Measurements from ENCODE around the gene TGM5. TPM values are rescaled to one million over a fixed set of nuclear protein-coding genes. Genes with fewer than 3 reads are reported as not detected.
"Not testable (repeated sequence)": the region's sequence is repeated elsewhere in the genome, so short reads cannot be mapped to it uniquely, and the experiment has no call there.

Gene TGM5
- total RNA-seq, 1 experiment from 2014 or later: not detected

DNA sequence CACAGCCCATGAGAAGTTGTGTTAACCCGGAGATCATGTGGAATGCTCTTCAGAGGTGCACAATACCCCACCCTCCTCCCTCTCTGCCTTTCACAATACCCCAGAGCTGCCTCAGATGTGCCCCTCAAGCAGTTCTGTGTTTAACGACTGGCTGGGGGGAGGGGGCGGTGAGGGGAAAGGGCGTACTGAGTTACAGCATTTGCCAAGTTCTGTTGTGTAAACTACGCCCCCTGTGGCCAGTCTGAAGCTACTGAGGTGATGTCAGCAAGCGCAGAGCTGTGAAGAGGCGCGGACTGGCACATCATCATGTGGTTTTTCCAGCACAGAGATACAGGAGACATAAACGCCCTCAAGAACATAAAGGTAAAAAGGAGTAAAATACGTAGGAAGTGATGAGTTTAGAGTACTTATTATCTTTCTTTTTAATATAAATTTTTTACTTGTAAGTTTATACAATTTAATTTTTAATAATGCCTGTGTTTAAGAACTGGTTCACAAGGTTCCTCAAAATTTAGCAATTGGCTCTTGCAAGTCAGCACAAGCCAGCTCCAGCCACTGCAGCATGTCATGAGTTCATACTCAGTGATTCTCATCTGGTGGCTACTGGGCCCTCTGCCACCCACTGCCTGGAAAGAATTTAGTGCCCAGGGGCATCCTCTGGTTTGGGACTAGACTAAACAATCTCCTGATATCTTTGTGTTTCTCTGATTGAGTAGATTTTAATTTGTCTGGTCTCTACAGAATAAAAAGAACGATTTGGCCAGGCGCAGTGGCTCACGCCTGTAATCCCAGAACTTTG is 47.6 kb downstream of the TGM5 start:
- peak; percentile 87 for DNase-seq (ENCODE audit: low spot score)

- peak; percentile 40 for DNase-seq (ENCODE audit: low spot score)
These were observed 50.8 kb downstream of the TGM5 start for GRCh38 chr15:43215961-43216360.

GRCh38 chr15:43214592-43215295 is 52.0 kb downstream of the TGM5 start:
- DNase-seq (ENCODE audit: low spot score): no peak

- no peak for DNase-seq (ENCODE audit: low spot score)
These were observed 52.6 kb downstream of the TGM5 start for GRCh38 chr15:43214169-43214568.

DNA sequence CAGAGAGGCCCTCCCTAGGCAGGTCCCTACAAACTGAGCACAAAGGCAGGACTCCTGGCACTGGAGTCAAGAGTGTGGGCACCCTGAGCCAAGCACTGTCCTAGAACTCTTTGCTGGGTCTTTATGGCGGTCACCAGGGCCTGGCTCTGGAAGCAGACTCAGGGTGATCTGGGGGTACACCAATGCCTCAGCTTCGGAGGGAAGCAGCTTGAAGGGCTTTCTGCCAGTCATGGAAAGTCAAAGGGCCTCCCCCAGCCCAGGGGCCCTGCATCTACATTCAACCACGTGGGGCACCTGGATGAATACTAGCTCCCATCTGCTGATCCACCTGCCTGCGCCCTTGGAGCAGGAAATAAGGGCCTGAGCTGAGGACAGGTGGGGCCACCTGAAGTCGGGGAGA is 53.3 kb downstream of the TGM5 start:
- DNase-seq (ENCODE audit: low spot score): no peak

GRCh38 chr15:43212951-43213350 is 53.8 kb downstream of the TGM5 start:
- no peak for DNase-seq (ENCODE audit: low spot score)

DNA sequence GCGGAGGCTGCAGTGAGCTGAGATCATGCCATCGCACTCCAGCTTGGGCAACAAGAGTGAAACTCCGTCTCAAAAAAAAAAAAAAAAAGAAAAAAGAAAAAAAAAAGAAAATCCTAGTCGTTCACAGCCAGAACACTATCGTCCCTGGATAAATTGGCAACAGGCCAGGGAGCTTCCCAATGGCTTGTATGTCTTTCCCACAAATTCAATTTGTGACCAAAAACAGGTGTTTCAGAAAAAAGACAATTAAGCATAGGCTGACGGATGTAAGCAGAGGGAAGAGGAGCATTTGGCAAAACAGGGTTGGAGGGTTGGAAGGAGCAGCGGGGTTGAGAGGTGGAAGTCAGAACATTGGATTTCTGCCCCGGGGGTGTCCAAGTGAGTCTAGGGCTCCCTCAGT is 54.4 kb downstream of the TGM5 start:
- DNase-seq (ENCODE audit: low spot score): no peak

DNA sequence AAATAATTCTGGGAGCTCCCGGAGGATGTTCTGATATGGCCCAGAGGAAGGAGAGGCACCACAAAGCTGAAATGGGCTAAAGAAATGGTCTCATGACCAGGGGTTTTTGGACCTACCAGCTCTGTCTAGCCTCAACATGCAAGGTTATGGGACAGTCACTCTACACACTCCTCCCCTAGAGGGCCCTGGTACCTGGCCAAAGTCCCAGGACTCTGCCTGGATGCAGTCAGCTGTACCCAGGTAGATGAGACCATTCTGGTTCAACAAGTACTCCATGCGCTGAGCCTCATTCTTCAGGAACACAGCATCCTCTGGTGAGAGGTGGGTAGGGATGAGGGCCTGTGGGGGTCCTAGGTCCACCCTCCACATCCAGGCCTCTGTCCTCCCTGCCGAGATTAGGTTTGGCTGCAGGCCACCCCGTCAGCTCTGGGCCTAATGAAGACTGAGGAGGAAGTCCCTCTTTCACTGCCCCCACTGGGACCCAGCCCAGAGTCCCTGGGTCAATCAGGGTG is 55.4 kb downstream of the TGM5 start:
- no peak for DNase-seq (ENCODE audit: low spot score)

DNA sequence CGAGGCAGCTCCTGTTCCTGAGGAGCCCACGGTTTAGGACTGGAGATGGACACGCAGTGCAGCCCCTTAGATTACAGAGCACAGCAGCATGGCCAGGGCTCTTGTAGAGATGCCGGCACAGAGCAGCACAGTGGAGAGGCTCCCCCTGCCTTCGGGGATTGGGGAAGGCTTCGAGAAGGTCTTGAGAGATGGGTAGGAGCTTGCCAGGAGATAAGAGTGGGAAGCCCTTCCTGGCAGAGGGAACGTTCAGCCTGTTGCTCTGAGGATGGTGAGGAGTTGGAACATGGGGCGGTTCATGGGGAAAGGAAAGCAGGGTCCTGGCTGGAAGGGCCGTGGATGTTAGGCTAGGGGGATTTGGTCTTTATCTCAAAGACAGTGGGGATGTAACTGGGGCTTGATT is 55.9 kb downstream of the TGM5 start:
- DNase-seq (ENCODE audit: low spot score): no peak

DNA sequence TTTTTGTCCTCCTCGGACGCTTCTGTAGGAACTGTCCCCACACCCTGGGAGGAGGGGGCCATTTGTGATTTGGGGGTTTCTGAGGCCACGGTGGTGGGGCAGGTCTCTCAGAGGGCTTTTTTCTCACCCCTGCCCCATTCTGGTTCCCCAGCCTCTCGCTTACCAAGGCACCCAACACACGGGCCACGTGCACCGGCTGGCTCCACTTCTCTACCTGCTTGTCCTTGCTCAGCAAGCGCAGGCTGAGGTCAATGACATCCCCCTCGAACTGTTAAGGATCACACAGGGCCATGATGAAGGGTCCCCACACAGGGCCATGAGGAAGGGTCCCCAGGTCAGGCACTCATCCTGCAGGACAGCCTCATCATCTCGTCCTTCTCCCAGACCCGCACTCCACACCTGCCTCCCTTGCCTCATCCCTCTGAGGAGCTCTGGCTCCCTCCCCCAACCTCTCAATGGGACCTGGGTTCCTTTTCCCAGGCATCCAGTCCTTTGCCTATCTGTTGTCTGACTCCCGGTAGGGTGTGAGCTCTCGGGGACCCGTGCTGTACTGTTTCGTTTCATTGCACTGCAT is 56.5 kb downstream of the TGM5 start:
- DNase-seq (ENCODE audit: low spot score): no peak

DNA sequence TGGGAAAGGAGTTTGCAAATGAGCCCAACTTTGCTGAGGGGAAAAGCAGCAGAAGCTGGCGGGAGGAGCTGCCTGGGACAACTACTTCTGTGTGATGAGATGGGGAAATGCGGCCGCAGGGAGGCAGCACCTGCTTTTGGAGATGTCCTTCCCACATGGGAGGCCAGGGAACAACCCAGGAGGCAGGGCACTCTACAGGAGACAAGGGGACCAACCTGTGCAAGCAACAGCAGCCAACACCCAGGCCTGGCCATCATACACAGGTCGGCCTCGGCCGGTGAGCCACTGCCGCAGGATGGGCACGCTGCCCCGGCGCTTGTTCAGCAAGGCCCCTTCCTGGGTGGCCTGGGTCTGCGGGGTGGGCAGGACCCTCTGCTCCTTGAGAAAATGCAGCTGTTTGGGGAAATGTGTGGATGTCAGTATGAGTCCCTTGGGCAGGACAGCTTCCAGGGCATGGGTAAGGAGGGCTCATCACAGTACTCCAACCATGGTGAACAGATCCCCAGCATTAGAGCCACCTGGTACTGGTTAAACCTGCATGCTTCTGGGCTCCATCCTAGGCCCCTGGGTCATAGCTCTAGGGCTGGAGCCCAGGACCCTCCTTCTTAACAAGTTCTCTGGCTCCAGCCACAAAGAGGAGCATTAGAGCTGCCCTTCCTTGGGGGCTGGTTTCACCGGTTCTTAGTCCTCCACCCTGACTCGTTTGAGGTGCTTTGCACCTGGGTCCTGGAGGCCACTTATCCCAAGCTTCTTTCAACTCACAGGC is 57.5 kb downstream of the TGM5 start:
- no peak for DNase-seq (ENCODE audit: low spot score)

DNA sequence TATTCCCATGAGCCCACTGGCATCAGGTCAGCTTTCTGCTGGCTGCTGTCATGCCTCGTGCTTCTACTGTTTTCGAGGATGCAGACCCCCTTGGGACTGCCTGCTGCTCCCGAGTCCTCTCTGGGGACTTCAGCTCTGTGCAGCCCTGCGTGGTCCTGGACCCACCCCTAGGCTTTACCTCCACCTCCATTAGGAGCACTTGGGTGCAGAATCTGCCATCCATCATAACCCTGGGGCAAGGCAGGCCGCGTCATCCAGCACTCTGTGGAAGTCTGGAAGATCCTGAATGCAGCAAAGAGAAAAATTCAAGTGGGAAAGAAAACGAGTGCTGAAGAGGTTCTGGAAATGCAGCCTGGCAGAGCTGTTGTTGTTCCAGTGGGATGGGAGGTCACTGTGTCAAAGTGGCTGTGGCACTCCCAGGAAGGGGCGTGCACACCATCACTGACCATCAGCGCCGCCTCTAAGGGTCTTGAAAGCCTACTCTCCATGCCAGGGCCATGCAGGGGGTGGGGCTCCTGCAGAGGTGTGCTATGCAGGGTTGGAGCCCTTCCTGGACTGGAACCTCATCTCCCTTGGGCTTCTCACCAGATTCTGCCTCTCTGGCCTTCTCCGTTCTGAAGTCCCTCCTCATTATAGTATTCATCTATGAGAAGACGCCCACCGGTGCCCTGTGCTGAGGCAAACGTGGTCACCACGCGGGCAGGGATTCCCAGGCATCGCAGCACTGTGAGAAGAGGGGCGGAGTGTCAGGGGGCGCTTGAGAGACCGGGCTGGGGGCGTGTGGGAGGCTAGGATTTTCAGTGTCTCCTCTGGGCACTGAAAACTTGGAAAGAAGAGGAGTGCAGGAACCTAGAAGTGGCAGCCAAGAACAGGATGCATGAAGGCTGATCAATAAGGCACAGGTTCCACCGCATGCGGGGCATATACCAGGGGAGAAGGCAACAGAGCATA is 58.4 kb downstream of the TGM5 start:
- DNase-seq (ENCODE audit: low spot score): no peak

- no peak for DNase-seq (ENCODE audit: low spot score)
These were observed 59.7 kb downstream of the TGM5 start for GRCh38 chr15:43207024-43207423.

GRCh38 chr15:43206054-43206453 is 60.7 kb downstream of the TGM5 start:
- DNase-seq (ENCODE audit: low spot score): no peak

DNA sequence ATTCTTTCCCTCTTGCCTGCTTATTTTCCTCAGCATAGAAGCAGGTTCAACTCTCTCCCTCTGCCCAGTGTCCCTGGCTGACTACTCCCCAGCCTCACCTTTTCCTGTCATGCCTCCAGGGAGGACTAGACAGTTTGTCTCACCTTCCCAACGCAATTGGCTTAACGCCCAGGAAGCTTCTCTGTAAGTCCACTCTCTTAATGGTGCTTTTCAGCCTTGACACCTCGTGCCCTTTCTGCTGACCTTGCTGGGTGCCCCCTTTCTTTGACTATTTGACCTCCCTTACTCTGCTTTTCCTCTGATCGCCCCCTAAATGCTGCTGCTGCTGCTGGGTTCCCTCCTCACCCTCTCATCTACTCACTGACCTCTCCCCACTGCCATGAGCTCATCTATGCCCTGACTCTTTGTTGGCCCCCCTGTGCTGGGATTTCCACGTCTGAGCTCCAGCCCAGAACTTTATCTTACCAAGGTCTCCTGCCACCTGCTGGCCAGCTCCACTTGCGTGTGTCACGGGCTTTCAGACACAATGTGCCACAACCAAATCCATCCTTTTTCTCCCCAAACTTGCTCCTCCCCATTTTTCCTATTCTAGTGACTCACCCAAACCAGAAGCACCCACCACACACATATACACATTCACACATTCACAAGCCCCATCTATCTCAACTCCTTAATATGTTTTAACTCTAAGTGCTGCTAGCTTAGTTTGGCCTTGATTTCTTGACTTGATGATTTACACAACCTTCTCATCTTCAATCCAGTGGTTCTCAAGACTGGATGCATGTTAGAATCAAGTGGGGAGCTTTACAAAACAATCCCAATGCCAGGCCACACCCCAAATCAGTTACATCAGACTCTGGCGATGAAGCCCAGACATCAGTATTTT is 62.5 kb downstream of the TGM5 start:
- peak; percentile 63 for DNase-seq (ENCODE audit: low spot score)

DNA sequence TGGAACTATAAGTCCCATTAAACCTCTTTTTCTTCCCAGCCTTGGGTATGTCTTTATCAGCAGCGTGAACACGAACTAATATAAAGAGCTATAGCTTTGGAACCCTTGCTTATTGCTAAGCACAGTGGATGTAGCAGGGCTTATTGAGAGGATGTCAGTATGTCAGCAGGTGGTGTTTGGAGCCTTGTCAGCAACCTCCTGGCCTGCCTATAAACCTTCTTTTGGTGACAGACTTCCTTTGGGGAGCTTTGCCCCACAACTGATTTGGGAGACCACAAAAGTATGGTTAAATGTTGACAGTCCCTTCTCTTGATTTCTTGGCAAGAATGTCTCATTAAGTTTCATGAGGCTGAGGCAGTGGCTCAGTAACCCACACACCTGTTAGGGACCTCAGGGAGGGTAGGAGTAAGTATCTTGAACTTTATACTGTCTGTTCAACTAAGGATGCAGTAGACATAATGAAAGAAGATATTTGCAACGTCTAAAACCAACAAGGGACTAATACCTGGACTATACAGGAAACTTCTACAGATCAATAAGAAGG is 66.7 kb downstream of the TGM5 start:
- no peak for DNase-seq (ENCODE audit: low spot score)

- no peak for DNase-seq (ENCODE audit: low spot score)
These were observed 67.7 kb downstream of the TGM5 start for GRCh38 chr15:43198992-43199391.

- DNase-seq (ENCODE audit: low spot score): not testable (repeated sequence)
These were observed 68.2 kb downstream of the TGM5 start for GRCh38 chr15:43198556-43198955.

DNA sequence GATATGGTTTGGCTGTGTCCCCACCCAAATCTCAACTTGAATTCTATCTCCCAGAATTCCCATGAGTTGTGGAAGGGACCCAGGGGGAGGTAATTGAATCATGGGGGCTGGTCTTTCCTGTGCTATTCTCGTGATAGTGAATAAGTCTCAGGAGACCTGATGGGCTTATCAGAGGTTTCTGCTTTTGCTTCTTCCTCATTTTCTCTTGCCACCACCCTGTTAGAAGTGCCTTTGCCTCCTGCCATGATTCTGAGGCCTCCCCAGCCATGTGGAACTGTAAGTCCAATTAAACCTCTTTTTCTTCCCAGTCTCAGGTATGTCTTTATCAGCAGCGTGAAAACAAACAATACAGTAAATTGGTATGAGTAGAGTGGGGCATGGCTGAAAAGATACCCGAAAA is 69.0 kb downstream of the TGM5 start:
- DNase-seq (ENCODE audit: low spot score): not testable (repeated sequence)

Data from H4 (cell line).